Measurements from ENCODE around the gene CCL22. TPM values are rescaled to one million over a fixed set of nuclear protein-coding genes. Genes with fewer than 3 reads are reported as not detected.

The CCL22 gene
- total and polyA plus RNA-seq, 2 experiments from 2014 or later = 0.13 TPM; not detected in 1

DNA sequence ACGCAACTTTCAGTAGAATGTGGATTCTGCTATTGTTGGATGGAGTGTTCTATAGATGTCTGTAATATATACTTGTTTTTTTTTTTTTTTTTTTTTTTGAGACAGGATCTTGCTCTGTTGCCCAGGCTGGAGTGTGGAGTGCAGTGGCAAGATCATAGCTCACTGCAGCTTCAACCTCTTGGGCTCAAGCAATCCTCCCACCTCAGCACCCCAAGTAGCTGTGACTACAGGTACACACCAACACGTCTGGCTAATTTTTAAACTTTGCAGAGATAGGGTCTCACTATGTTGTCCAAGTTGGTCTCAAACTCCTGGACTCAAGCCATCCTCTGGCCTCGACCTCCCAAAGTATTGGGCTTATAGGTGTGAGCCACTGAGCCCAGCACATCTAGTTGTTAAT is 27.2 kb upstream of the CCL22 start:
- H2AFZ ChIP-seq = no peak overlapping the region
- no peaks in the 10 kb centered on the region for H3K9me2 ChIP-seq (replicated peaks; ENCODE audit: insufficient read depth)
- no peak overlapping the region for H3K4me3 ChIP-seq
- H3K4me2 ChIP-seq = no peak overlapping the region
- no peaks in the 10 kb centered on the region for H3K27me3 ChIP-seq
- 92% methylated on average over 3 of the region's 3 CpGs for WGBS (ENCODE audit: low lambda C conversion rate, missing lambda C conversion rate)
- no peak for DNase-seq (ENCODE audit: low spot score)
- no peaks in the 10 kb centered on the region for H3K4me1 ChIP-seq (ENCODE audit: insufficient read depth)
- no peaks in the 10 kb centered on the region for H4K20me1 ChIP-seq (ENCODE audit: insufficient read depth, poor library complexity, severe bottlenecking)
- no peaks in the 10 kb centered on the region for H3K36me3 ChIP-seq (replicated peaks; ENCODE audit: insufficient read depth, low read depth)
- H3K27ac ChIP-seq = no peak overlapping the region
- no peaks in the 10 kb centered on the region for H3K79me2 ChIP-seq
- TF ChIP-seq EZH2 (IDR thresholded peaks at IDR 0.05; ENCODE audit: borderline replicate concordance) (no peak), CTCF (IDR thresholded peaks at IDR 0.05; ENCODE audit: poor library complexity) (no peak), EZH2phosphoT487 (IDR thresholded peaks at IDR 0.05; ENCODE audit: low read depth, severe bottlenecking, unreplicated experiment) (no peak)
- no peaks in the 10 kb centered on the region for H3K9me3 ChIP-seq (ENCODE audit: low read depth)

DNA sequence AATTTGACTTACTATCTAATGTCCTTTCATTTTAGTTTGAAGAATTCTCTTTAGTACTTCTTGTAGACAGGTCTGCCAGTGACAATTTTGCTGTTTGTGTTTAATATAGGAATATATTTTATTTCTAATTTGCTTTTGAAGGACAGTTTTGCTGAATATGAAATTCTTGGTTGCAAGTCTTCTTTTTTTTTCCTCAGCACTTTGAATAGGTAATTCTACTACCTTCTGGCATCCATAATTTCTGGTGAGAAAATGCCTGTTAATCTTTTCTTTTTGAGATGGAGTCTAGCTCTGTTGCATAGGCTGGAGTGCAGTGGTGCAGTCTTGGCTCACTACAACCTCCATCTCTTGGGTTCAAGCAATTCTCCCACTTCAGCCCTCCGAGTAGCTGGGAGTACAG is 25.2 kb upstream of the CCL22 start:
- TF ChIP-seq EZH2phosphoT487 (IDR thresholded peaks at IDR 0.05; ENCODE audit: low read depth, severe bottlenecking, unreplicated experiment) = no peak
- 100% methylated on average over 1 of the region's 1 CpG for WGBS (ENCODE audit: low lambda C conversion rate, missing lambda C conversion rate)
- no peak overlapping the region for H2AFZ ChIP-seq
- no peak overlapping the region for H3K4me3 ChIP-seq
- H3K27ac ChIP-seq = no peak overlapping the region
- H3K4me1 ChIP-seq (ENCODE audit: insufficient read depth) = no peaks in the 10 kb centered on the region
- H3K9me3 ChIP-seq (ENCODE audit: low read depth) = no peaks in the 10 kb centered on the region
- H3K9me2 ChIP-seq (replicated peaks; ENCODE audit: insufficient read depth) = no peaks in the 10 kb centered on the region
- no peaks in the 10 kb centered on the region for H3K27me3 ChIP-seq
- DNase-seq (ENCODE audit: low spot score) = no peak
- no peaks in the 10 kb centered on the region for H3K36me3 ChIP-seq (replicated peaks; ENCODE audit: insufficient read depth, low read depth)
- H3K4me2 ChIP-seq = no peak overlapping the region
- no peaks in the 10 kb centered on the region for H3K79me2 ChIP-seq
- no peaks in the 10 kb centered on the region for H4K20me1 ChIP-seq (ENCODE audit: insufficient read depth, poor library complexity, severe bottlenecking)

DNA sequence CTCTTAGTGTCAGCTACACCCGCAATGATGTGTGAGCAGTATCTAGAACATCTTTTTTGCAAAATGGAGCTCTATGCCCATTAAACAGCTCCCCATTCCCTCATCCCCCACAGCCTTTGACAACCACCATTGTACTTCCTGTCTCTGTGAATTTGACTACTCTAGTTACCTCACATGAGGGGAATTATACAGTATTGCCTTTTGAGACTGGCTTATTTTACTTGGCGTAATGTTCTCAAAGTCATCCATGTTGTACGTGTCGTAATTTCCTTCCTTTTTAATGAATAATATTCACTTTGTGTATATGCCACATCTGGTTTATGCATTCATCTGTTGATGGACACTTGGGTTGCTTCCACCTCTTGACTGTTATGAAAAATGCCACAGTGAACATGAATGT is 23.2 kb upstream of the CCL22 start:
- Histone ChIP-seq H3K9me3 (ENCODE audit: low read depth) (no peaks in the 10 kb centered on the region), H4K20me1 (ENCODE audit: insufficient read depth, poor library complexity, severe bottlenecking) (no peaks in the 10 kb centered on the region), H3K36me3 (replicated peaks; ENCODE audit: insufficient read depth, low read depth) (no peaks in the 10 kb centered on the region), H3K27ac (no peak overlapping the region), H2AFZ (no peak overlapping the region), H3K27me3 (no peaks in the 10 kb centered on the region), H3K4me3 (no peak overlapping the region), H3K9me2 (replicated peaks; ENCODE audit: insufficient read depth) (no peaks in the 10 kb centered on the region), H3K79me2 (no peaks in the 10 kb centered on the region), H3K4me2 (no peak overlapping the region), H3K4me1 (ENCODE audit: insufficient read depth) (no peaks in the 10 kb centered on the region)
- TF ChIP-seq CTCF (IDR thresholded peaks at IDR 0.05; ENCODE audit: poor library complexity) (no peak), EZH2phosphoT487 (IDR thresholded peaks at IDR 0.05; ENCODE audit: low read depth, severe bottlenecking, unreplicated experiment) (no peak), EZH2 (IDR thresholded peaks at IDR 0.05; ENCODE audit: borderline replicate concordance) (no peak)
- DNase-seq (ENCODE audit: low spot score) = no peak
- 94% methylated on average over 4 of the region's 4 CpGs for WGBS (ENCODE audit: low lambda C conversion rate, missing lambda C conversion rate)

GRCh38 chr16:57341062-57341440 is 17.5 kb upstream of the CCL22 start:
- Histone ChIP-seq H2AFZ (no peak overlapping the region), H3K79me2 (no peaks in the 10 kb centered on the region), H3K4me2 (no peak overlapping the region), H3K4me3 (no peak overlapping the region), H3K36me3 (replicated peaks; ENCODE audit: insufficient read depth, low read depth) (no peaks in the 10 kb centered on the region), H3K4me1 (ENCODE audit: insufficient read depth) (no peaks in the 10 kb centered on the region), H3K9me3 (ENCODE audit: low read depth) (no peaks in the 10 kb centered on the region), H3K27me3 (no peaks in the 10 kb centered on the region), H3K27ac (peak overlapping the region; percentile 33), H4K20me1 (ENCODE audit: insufficient read depth, poor library complexity, severe bottlenecking) (no peaks in the 10 kb centered on the region), H3K9me2 (replicated peaks; ENCODE audit: insufficient read depth) (no peaks in the 10 kb centered on the region)
- WGBS (ENCODE audit: low lambda C conversion rate, missing lambda C conversion rate) = 84% methylated on average over 6 of the region's 6 CpGs
- no peak for TF ChIP-seq CTCF (IDR thresholded peaks at IDR 0.05; ENCODE audit: poor library complexity)
- TF ChIP-seq EZH2phosphoT487 (IDR thresholded peaks at IDR 0.05; ENCODE audit: low read depth, severe bottlenecking, unreplicated experiment) = no peak
- no peak for TF ChIP-seq EZH2 (IDR thresholded peaks at IDR 0.05; ENCODE audit: borderline replicate concordance)
- no peak for DNase-seq (ENCODE audit: low spot score)
